Stomach (tissue), 9 donors: ENCODE results near the gene PPP2R2B. TPM values are rescaled to one million over a fixed set of nuclear protein-coding genes. Genes with fewer than 3 reads are reported as not detected.

Source experiments
- DNase-seq, 2 donors: peaks; one replicate each; pipeline versions ENCODE4 v3.0.0 to v3.0.0-alpha.2; 2013 to 2019
- H3K27ac ChIP-seq, 5 donors: fragments of 200-600 bp in 4 of 5; sonication (generic) in 4 of 5; one replicate each; pipeline ENCODE4 v1.5.1; 2013 to 2019; ENCODE audit warnings: mild to moderate bottlenecking in 1 of 5, moderate library complexity in 1 of 5
- H3K27me3 ChIP-seq, 3 donors: fragments of 200-600 bp; sonication (generic); one replicate each; pipeline ENCODE4 v1.5.1; 2017 to 2019; ENCODE audit warnings: mixed run types in 1 of 3
- H3K36me3 ChIP-seq, 4 donors: fragments of 200-600 bp; sonication (generic); 1 replicate in 3 of 4; 2 replicates in 1 of 4; pipeline ENCODE4 v1.5.1; 2016 to 2019
- H3K4me1 ChIP-seq, 4 donors: fragments of 200-600 bp; sonication (generic); one replicate each; pipeline ENCODE4 v1.5.1; 2016 to 2019
- H3K4me3 ChIP-seq, 4 donors: fragments of 200-600 bp; sonication (generic) in 3 of 4; one replicate each; pipeline ENCODE4 v1.5.1; 2016 to 2019; ENCODE audit warnings: mild to moderate bottlenecking in 1 of 4
- H3K9me3 ChIP-seq, 4 donors: fragments of 200-600 bp; sonication (generic); one replicate each; pipeline ENCODE4 v1.5.1; 2016 to 2019
- EP300 ChIP-seq: sonication (generic); formaldehyde crosslinking; IDR thresholded peaks from one replicate; pipeline ENCODE4 v1.6.1; 2017; ENCODE audit warnings: antibody characterized with exemption
- POLR2A ChIP-seq, 4 donors: fragments of 450-650 bp; IDR thresholded peaks; one replicate each; pipeline ENCODE4 v1.6.1; 2016; ENCODE audit warnings: antibody characterized with exemption in 4 of 4, control low read depth in 2 of 4, mild to moderate bottlenecking in 1 of 4, moderate library complexity in 1 of 4
- POLR2AphosphoS5 ChIP-seq, 3 donors: sonication (generic); formaldehyde crosslinking; IDR thresholded peaks; one replicate each; pipeline ENCODE4 v1.6.1; 2016; ENCODE audit warnings: antibody characterized with exemption in 3 of 3
- WGBS, 5 donors: extraction: QIAGEN DNeasy Blood & Tissue Kit in 3 of 5; methylation state at CpG; one replicate each; pipeline versions ENCODE4 v1.1.5 to v1.1.7; 2013 to 2018; 5-methylcytosine and 5-hydroxymethylcytosine counted together
- intact Hi-C: fragments of 100-400 bp; cut with DNase I; formaldehyde crosslinking; loops from one replicate; pipeline ENCODE4 v1.15.1; 2023; ENCODE audit warnings: low total_unique reads
- polyA plus RNA-seq, 3 donors: library from polyadenylated mRNA; stranded (reverse); fragments of 200-250 nt; gene quantifications; one replicate each; pipeline ENCODE4 v1.2.3, GENCODE V29; 2013
- total RNA-seq, 5 donors: library from RNA; depleted of rRNA; stranded (reverse); fragments of >200 nt; gene quantifications; one replicate each; pipeline versions ENCODE4 v1.1.0 to v1.2.3, GENCODE V29; 2014 to 2016
- TF ChIP-seq, protein P1 (sequence below), 7 experiments: fragments of 450-650 bp in 4 of 7; fragments of 200-600 bp in 3 of 7; sonication (generic) in 3 of 7; IDR thresholded peaks; one replicate each; pipeline ENCODE4 v1.5.1; 2016 to 2019; ENCODE audit warnings: antibody characterized with exemption in 7 of 7, control low read depth in 2 of 7, mild to moderate bottlenecking in 1 of 7
- donor health status: healthy with polysubstance abuse.
- donor health status: Bipolar disorder and iron deficiency.
- donor health status: healthy.

PPP2R2B gene
- total and polyA plus RNA-seq, 8 donors, result under 0.01 to 4.6 (median 0.75) TPM; not detected in 1

GRCh38 chr5:146699664-146700418 is 178.7 kb downstream of the PPP2R2B start:
- Histone ChIP-seq H3K27ac (no peak overlapping the region), H3K36me3 (no peaks in the 10 kb centered on the region), H3K4me1 (no peaks in the 10 kb centered on the region), H3K4me3 (no peak overlapping the region), H3K9me3 (no peaks in the 10 kb centered on the region), H3K27me3 (no peaks in the 10 kb centered on the region)
- DNase-seq, result peak in 1 of 2 donors; percentile 19
- TF ChIP-seq POLR2AphosphoS5 (IDR thresholded peaks at IDR 0.05) (no peak), POLR2A (IDR thresholded peaks at IDR 0.05) (no peak), EP300 (no peak)
- TF ChIP-seq, protein P1, sequence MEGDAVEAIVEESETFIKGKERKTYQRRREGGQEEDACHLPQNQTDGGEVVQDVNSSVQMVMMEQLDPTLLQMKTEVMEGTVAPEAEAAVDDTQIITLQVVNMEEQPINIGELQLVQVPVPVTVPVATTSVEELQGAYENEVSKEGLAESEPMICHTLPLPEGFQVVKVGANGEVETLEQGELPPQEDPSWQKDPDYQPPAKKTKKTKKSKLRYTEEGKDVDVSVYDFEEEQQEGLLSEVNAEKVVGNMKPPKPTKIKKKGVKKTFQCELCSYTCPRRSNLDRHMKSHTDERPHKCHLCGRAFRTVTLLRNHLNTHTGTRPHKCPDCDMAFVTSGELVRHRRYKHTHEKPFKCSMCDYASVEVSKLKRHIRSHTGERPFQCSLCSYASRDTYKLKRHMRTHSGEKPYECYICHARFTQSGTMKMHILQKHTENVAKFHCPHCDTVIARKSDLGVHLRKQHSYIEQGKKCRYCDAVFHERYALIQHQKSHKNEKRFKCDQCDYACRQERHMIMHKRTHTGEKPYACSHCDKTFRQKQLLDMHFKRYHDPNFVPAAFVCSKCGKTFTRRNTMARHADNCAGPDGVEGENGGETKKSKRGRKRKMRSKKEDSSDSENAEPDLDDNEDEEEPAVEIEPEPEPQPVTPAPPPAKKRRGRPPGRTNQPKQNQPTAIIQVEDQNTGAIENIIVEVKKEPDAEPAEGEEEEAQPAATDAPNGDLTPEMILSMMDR (IDR thresholded peaks at IDR 0.05), result no peak
- 66 to 82% (median 73%) methylated on average over 6 of the region's 6 CpGs for WGBS, 5 donors
- intact Hi-C loops, result no loop called here

GRCh38 chr5:146699138-146699537 is 179.4 kb downstream of the PPP2R2B start:
- WGBS, 5 donors, result 58 to 75% (median 68%) methylated on average over 3 of the region's 3 CpGs
- DNase-seq, result no peak

GRCh38 chr5:146698651-146699050 is 179.9 kb downstream of the PPP2R2B start:
- intact Hi-C loops, result no loop called here
- Histone ChIP-seq H3K27me3 (no peaks in the 10 kb centered on the region), H3K4me1 (no peaks in the 10 kb centered on the region), H3K27ac (no peak overlapping the region), H3K9me3 (no peaks in the 10 kb centered on the region), H3K4me3 (no peak overlapping the region), H3K36me3 (no peaks in the 10 kb centered on the region)
- TF ChIP-seq EP300 (no peak), POLR2A (IDR thresholded peaks at IDR 0.05) (no peak), POLR2AphosphoS5 (IDR thresholded peaks at IDR 0.05) (no peak)
- TF ChIP-seq, protein P1 (IDR thresholded peaks at IDR 0.05), result no peak
- DNase-seq, result no peak
- WGBS, 5 donors, result 86 to 100% (median 89%) methylated on average over 1 of the region's 1 CpG

More at GRCh38 chr5:146699138-146699537, 179.4 kb downstream of the PPP2R2B start:
- no peaks in the 10 kb centered on the region for H3K27me3 ChIP-seq
- intact Hi-C loops, result no loop called here
- H3K36me3 ChIP-seq, result no peaks in the 10 kb centered on the region
- H3K4me1 ChIP-seq, result no peaks in the 10 kb centered on the region
- no peak overlapping the region for H3K4me3 ChIP-seq
- TF ChIP-seq POLR2AphosphoS5 (IDR thresholded peaks at IDR 0.05), result no peak
- no peak overlapping the region for H3K27ac ChIP-seq
- no peaks in the 10 kb centered on the region for H3K9me3 ChIP-seq

DNA sequence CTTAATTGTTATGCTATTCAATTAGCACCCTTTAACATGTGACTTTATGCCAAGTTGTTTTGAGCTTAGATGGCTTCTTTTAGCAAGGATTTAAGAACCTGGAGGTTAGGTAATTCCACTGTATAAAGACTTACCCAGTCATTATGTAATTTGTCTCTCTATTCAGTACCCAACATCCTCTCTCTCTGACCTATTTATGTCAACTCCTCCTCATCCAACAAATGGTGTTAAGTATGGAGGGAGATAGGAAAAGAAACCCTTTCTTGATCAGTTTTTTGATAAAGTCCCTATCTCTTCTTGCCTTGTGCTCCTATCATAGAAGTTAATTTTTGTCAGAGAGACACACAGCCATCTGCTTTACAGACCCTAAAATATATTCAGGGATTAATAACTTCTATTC is 181.3 kb downstream of the PPP2R2B start:
- H3K36me3 ChIP-seq, result no peaks in the 10 kb centered on the region
- no peak overlapping the region for H3K4me3 ChIP-seq
- H3K9me3 ChIP-seq, result no peaks in the 10 kb centered on the region
- TF ChIP-seq, protein P1 (IDR thresholded peaks at IDR 0.05), result no peak
- TF ChIP-seq POLR2AphosphoS5 (IDR thresholded peaks at IDR 0.05), result no peak
- no peak for TF ChIP-seq POLR2A (IDR thresholded peaks at IDR 0.05)
- H3K4me1 ChIP-seq, result no peaks in the 10 kb centered on the region
- intact Hi-C loops, result no loop called here
- no peak for DNase-seq
- no peak overlapping the region for H3K27ac ChIP-seq
- H3K27me3 ChIP-seq, result no peaks in the 10 kb centered on the region

DNA sequence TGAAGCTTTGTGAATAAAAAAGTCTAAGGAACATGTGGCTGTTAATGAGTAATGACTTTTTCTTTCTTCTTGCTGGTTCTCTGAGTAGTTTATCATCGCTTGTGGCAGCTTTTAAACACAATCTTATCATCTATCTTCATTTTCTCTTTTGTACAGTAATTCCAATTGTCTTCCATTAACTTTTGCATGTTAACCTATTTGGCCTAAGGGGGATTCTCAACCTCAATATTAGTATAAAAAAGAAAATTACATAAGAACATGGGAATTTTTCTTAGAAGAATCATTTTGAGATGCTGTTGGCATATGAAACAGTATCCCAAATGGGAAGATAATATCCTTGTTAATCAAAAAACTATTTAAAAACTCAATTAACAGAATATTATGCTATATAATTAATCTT is 182.9 kb downstream of the PPP2R2B start:
- H3K27me3 ChIP-seq, result no peaks in the 10 kb centered on the region
- 36 to 64% (median 47%) methylated on average over 1 of the region's 1 CpG for WGBS, 5 donors
- no peak overlapping the region for H3K27ac ChIP-seq
- no peak for DNase-seq
- H3K4me3 ChIP-seq, result no peak overlapping the region
- TF ChIP-seq EP300 (no peak), POLR2AphosphoS5 (IDR thresholded peaks at IDR 0.05) (no peak), POLR2A (IDR thresholded peaks at IDR 0.05) (no peak)
- TF ChIP-seq, protein P1 (IDR thresholded peaks at IDR 0.05), result no peak
- intact Hi-C loops, result no loop called here
- no peaks in the 10 kb centered on the region for H3K36me3 ChIP-seq
- no peaks in the 10 kb centered on the region for H3K9me3 ChIP-seq
- no peaks in the 10 kb centered on the region for H3K4me1 ChIP-seq
